ENCODE data around the gene GNB1. TPM values are rescaled to one million over a fixed set of nuclear protein-coding genes. Genes with fewer than 3 reads are reported as not detected.
A peak's percentile ranks its signal among the peaks of the same experiment; 100 is the strongest.

The GNB1 gene
- total and polyA plus RNA-seq, 9 of the 15 experiments (the other 6 are each of a cell fraction or from before 2014, with no cell fraction given) = 34.3 to 388 (median 114) TPM

DNA sequence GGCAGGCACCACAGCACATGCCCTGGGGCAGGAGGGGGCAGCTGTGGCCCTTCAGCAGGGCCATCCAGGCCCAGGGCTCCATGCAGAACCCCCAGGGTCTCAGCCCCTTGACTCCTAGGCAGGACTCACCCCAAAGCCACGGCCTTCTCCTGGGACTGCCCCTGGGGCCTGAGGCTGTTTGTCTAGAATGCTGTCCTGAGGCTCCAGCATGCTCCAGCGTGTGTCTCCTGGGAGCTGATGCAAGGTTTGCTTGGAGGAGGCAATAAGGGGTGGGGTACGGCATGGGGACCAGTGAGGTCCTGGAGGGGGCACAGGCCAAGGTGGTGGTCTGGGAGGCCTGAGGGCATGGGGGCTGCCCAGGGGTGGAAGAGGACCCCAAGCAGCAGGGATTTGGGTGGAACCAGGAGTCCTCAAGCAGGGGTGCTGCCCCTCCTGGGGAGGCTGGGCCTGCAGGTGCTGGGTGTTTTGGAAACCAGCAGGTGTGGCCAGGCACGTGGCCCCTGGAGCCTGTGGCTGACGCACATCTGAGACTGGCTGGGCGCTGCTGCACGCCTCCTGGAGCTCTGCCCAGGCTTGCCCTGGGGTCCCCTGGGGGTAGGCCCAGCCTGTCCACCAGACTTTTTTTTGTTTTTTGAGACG lies 16.3 kb upstream of the GNB1 start (continued):
- TF ChIP-seq, protein P1, sequence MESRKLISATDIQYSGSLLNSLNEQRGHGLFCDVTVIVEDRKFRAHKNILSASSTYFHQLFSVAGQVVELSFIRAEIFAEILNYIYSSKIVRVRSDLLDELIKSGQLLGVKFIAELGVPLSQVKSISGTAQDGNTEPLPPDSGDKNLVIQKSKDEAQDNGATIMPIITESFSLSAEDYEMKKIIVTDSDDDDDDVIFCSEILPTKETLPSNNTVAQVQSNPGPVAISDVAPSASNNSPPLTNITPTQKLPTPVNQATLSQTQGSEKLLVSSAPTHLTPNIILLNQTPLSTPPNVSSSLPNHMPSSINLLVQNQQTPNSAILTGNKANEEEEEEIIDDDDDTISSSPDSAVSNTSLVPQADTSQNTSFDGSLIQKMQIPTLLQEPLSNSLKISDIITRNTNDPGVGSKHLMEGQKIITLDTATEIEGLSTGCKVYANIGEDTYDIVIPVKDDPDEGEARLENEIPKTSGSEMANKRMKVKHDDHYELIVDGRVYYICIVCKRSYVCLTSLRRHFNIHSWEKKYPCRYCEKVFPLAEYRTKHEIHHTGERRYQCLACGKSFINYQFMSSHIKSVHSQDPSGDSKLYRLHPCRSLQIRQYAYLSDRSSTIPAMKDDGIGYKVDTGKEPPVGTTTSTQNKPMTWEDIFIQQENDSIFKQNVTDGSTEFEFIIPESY (CRISPR knock-in tag; IDR thresholded peaks at IDR 0.05) = peak; percentile 79; the same call in 1 of the 2 replicates
- TF ChIP-seq ARID1B (IDR thresholded peaks at IDR 0.05) (peak; percentile 26; the same call in 1 of the 2 replicates), SMARCE1 (IDR thresholded peaks at IDR 0.05) (no peak), JUNB (CRISPR knock-in tag; conservative IDR thresholded peaks at IDR 0.05) (no peak), BRD9 (IDR thresholded peaks at IDR 0.05; ENCODE audit: low read depth, partially characterized antibody) (no peak), POLR2G (IDR thresholded peaks at IDR 0.05; ENCODE audit: low read depth, low read length) (peak; percentile 77), PHB (CRISPR knock-in tag; IDR thresholded peaks at IDR 0.05) (0 out of 2 replicates have a peak, but pooled peaks have one; percentile 66), DPF2 (IDR thresholded peaks at IDR 0.05) (0 out of 2 replicates have a peak, but pooled peaks have one; percentile 16), NRF1 (conservative IDR thresholded peaks at IDR 0.05 in 1 of 2, IDR thresholded peaks at IDR 0.05 in 1 of 2) (peak in 1 of 2 experiments; percentile 15; a peak in 1 of 4 replicates), RBM39 (optimal IDR thresholded peaks at IDR 0.05; ENCODE audit: low read depth, low read length) (no peak), TRIM24 (IDR thresholded peaks at IDR 0.05) (peak; percentile 68 to 77; a peak in 2 of 4 replicates), RUNX1 (IDR thresholded peaks at IDR 0.05; ENCODE audit: low read depth) (no peak), HDAC6 (IDR thresholded peaks at IDR 0.05; ENCODE audit: low read depth, low read length) (no peak), SMAD4 (CRISPR knock-in tag; conservative IDR thresholded peaks at IDR 0.05) (peak; percentile 91; the same call in 1 of the 2 replicates), BMI1 (IDR thresholded peaks at IDR 0.05; ENCODE audit: low read length) (no peak)
- TF ChIP-seq, protein P2, sequence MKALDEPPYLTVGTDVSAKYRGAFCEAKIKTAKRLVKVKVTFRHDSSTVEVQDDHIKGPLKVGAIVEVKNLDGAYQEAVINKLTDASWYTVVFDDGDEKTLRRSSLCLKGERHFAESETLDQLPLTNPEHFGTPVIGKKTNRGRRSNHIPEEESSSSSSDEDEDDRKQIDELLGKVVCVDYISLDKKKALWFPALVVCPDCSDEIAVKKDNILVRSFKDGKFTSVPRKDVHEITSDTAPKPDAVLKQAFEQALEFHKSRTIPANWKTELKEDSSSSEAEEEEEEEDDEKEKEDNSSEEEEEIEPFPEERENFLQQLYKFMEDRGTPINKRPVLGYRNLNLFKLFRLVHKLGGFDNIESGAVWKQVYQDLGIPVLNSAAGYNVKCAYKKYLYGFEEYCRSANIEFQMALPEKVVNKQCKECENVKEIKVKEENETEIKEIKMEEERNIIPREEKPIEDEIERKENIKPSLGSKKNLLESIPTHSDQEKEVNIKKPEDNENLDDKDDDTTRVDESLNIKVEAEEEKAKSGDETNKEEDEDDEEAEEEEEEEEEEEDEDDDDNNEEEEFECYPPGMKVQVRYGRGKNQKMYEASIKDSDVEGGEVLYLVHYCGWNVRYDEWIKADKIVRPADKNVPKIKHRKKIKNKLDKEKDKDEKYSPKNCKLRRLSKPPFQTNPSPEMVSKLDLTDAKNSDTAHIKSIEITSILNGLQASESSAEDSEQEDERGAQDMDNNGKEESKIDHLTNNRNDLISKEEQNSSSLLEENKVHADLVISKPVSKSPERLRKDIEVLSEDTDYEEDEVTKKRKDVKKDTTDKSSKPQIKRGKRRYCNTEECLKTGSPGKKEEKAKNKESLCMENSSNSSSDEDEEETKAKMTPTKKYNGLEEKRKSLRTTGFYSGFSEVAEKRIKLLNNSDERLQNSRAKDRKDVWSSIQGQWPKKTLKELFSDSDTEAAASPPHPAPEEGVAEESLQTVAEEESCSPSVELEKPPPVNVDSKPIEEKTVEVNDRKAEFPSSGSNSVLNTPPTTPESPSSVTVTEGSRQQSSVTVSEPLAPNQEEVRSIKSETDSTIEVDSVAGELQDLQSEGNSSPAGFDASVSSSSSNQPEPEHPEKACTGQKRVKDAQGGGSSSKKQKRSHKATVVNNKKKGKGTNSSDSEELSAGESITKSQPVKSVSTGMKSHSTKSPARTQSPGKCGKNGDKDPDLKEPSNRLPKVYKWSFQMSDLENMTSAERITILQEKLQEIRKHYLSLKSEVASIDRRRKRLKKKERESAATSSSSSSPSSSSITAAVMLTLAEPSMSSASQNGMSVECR (CRISPR knock-in tag; IDR thresholded peaks at IDR 0.05) = peak; percentile 75
- TF ChIP-seq, protein P3, sequence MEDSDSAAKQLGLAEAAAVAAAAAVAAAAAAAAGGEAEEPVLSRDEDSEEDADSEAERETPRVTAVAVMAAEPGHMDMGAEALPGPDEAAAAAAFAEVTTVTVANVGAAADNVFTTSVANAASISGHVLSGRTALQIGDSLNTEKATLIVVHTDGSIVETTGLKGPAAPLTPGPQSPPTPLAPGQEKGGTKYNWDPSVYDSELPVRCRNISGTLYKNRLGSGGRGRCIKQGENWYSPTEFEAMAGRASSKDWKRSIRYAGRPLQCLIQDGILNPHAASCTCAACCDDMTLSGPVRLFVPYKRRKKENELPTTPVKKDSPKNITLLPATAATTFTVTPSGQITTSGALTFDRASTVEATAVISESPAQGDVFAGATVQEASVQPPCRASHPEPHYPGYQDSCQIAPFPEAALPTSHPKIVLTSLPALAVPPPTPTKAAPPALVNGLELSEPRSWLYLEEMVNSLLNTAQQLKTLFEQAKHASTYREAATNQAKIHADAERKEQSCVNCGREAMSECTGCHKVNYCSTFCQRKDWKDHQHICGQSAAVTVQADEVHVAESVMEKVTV (CRISPR knock-in tag; IDR thresholded peaks at IDR 0.05) = no peak
